ENCODE measurements around the gene CCDC91.

CCDC91 gene

DNA sequence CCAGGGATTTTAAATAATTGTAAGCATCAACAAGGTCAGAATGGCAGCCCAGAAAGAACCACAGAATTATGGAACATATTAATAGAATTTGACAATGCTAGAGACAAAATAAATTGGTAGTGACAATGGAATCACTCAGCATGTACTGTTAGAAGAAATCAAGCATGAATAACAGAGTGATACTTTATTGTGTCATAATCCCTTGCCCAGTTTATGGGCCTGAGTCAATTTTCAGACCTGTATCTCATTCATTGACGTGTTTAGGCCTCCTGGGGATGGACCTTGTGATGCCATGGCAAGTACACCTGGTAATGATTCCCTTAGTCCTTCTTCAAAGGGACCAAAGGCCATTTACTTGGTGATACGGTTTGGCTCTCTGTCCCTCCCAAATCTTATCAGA, 12.8 kb upstream of the CCDC91 start:
- no peaks in the 10 kb centered on the region for H3K9me3 ChIP-seq (ENCODE audit: insufficient read depth, low read length)
- H3K27me3 ChIP-seq (ENCODE audit: low read length) = no peaks in the 10 kb centered on the region
- TF ChIP-seq CTCF (IDR thresholded peaks at IDR 0.05; ENCODE audit: insufficient read depth, low read length, poor library complexity, severe bottlenecking) (no peak), EZH2phosphoT487 (conservative IDR thresholded peaks at IDR 0.05; ENCODE audit: low read length) (no peak)
- no peak overlapping the region for H3K27ac ChIP-seq (ENCODE audit: low read depth, low read length)
- no peak overlapping the region for H3K9ac ChIP-seq (ENCODE audit: low read length)
- no peaks in the 10 kb centered on the region for H4K20me1 ChIP-seq (ENCODE audit: low read depth, low read length)
- no peaks in the 10 kb centered on the region for H3K9me2 ChIP-seq (replicated peaks; ENCODE audit: insufficient read depth, low read length)
- no peak overlapping the region for H3K4me3 ChIP-seq (ENCODE audit: insufficient read depth, low read length, poor library complexity, severe bottlenecking)
- H3F3A ChIP-seq (ENCODE audit: insufficient read depth) = no peaks in the 10 kb centered on the region
- H3K79me2 ChIP-seq (ENCODE audit: insufficient read depth, low read length) = no peaks in the 10 kb centered on the region
- no peak overlapping the region for H3K4me2 ChIP-seq (ENCODE audit: low read depth, low read length, poor library complexity, severe bottlenecking)
- H3K36me3 ChIP-seq (ENCODE audit: low read length) = no peaks in the 10 kb centered on the region
- no peak overlapping the region for H2AFZ ChIP-seq (ENCODE audit: low read depth, low read length, severe bottlenecking)

- H3K4me3 ChIP-seq (ENCODE audit: insufficient read depth, low read length, poor library complexity, severe bottlenecking) = no peak overlapping the region
- no peaks in the 10 kb centered on the region for H3K9me2 ChIP-seq (replicated peaks; ENCODE audit: insufficient read depth, low read length)
- no peaks in the 10 kb centered on the region for H3F3A ChIP-seq (ENCODE audit: insufficient read depth)
- H3K4me2 ChIP-seq (ENCODE audit: low read depth, low read length, poor library complexity, severe bottlenecking) = no peak overlapping the region
- TF ChIP-seq CTCF (IDR thresholded peaks at IDR 0.05; ENCODE audit: insufficient read depth, low read length, poor library complexity, severe bottlenecking) (no peak), EZH2phosphoT487 (conservative IDR thresholded peaks at IDR 0.05; ENCODE audit: low read length) (no peak)
- no peaks in the 10 kb centered on the region for H3K36me3 ChIP-seq (ENCODE audit: low read length)
- H3K27ac ChIP-seq (ENCODE audit: low read depth, low read length) = no peak overlapping the region
- no peak overlapping the region for H2AFZ ChIP-seq (ENCODE audit: low read depth, low read length, severe bottlenecking)
- no peak overlapping the region for H3K9ac ChIP-seq (ENCODE audit: low read length)
- H4K20me1 ChIP-seq (ENCODE audit: low read depth, low read length) = no peaks in the 10 kb centered on the region
- no peaks in the 10 kb centered on the region for H3K27me3 ChIP-seq (ENCODE audit: low read length)
- no peaks in the 10 kb centered on the region for H3K9me3 ChIP-seq (ENCODE audit: insufficient read depth, low read length)
- H3K79me2 ChIP-seq (ENCODE audit: insufficient read depth, low read length) = no peaks in the 10 kb centered on the region
Observed at GRCh38 chr12:28177905-28178304, 12.4 kb upstream of the CCDC91 start.

- no peak overlapping the region for H3K4me3 ChIP-seq (ENCODE audit: insufficient read depth, low read length, poor library complexity, severe bottlenecking)
- H3K9me2 ChIP-seq (replicated peaks; ENCODE audit: insufficient read depth, low read length) = no peaks in the 10 kb centered on the region
- H3K27ac ChIP-seq (ENCODE audit: low read depth, low read length) = no peak overlapping the region
- H2AFZ ChIP-seq (ENCODE audit: low read depth, low read length, severe bottlenecking) = no peak overlapping the region
- no peaks in the 10 kb centered on the region for H3K27me3 ChIP-seq (ENCODE audit: low read length)
- no peaks in the 10 kb centered on the region for H3F3A ChIP-seq (ENCODE audit: insufficient read depth)
- no peak overlapping the region for H3K4me2 ChIP-seq (ENCODE audit: low read depth, low read length, poor library complexity, severe bottlenecking)
- H3K79me2 ChIP-seq (ENCODE audit: insufficient read depth, low read length) = no peaks in the 10 kb centered on the region
- no peak for TF ChIP-seq CTCF (IDR thresholded peaks at IDR 0.05; ENCODE audit: insufficient read depth, low read length, poor library complexity, severe bottlenecking)
- TF ChIP-seq EZH2phosphoT487 (conservative IDR thresholded peaks at IDR 0.05; ENCODE audit: low read length) = no peak
- no peak overlapping the region for H3K9ac ChIP-seq (ENCODE audit: low read length)
- no peaks in the 10 kb centered on the region for H3K9me3 ChIP-seq (ENCODE audit: insufficient read depth, low read length)
- no peaks in the 10 kb centered on the region for H3K36me3 ChIP-seq (ENCODE audit: low read length)
- no peaks in the 10 kb centered on the region for H4K20me1 ChIP-seq (ENCODE audit: low read depth, low read length)
Observed at GRCh38 chr12:28178775-28179174, 11.5 kb upstream of the CCDC91 start.

DNA sequence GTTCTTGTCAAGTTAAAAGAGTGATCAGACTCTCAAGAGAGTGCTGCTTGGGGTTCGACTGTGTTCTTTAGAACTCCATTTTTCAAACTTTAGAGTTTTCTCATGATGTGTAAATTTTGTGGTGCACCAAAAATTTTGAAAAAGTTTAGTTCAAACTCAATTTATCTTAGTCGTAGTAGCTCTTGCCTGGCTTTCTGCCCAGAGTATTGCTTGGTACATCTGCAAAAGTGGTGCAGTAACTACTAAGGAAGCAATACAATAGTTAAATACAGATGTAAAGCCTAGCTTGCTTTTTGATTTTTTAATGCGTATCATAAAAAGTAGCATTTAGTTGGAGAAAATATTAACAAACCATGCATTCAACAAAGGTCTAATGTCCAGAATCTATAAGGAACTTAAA, 9.5 kb upstream of the CCDC91 start:
- Histone ChIP-seq H3F3A (ENCODE audit: insufficient read depth) (no peaks in the 10 kb centered on the region), H3K9me2 (replicated peaks; ENCODE audit: insufficient read depth, low read length) (no peaks in the 10 kb centered on the region), H3K79me2 (ENCODE audit: insufficient read depth, low read length) (no peaks in the 10 kb centered on the region), H3K4me3 (ENCODE audit: insufficient read depth, low read length, poor library complexity, severe bottlenecking) (no peak overlapping the region), H3K36me3 (ENCODE audit: low read length) (no peaks in the 10 kb centered on the region), H3K9me3 (ENCODE audit: insufficient read depth, low read length) (no peaks in the 10 kb centered on the region), H4K20me1 (ENCODE audit: low read depth, low read length) (no peaks in the 10 kb centered on the region), H3K9ac (ENCODE audit: low read length) (no peak overlapping the region), H3K27ac (ENCODE audit: low read depth, low read length) (no peak overlapping the region), H3K27me3 (ENCODE audit: low read length) (no peaks in the 10 kb centered on the region), H3K4me2 (ENCODE audit: low read depth, low read length, poor library complexity, severe bottlenecking) (no peak overlapping the region), H2AFZ (ENCODE audit: low read depth, low read length, severe bottlenecking) (no peak overlapping the region)
- TF ChIP-seq EZH2phosphoT487 (conservative IDR thresholded peaks at IDR 0.05; ENCODE audit: low read length) (no peak), CTCF (IDR thresholded peaks at IDR 0.05; ENCODE audit: insufficient read depth, low read length, poor library complexity, severe bottlenecking) (no peak)

All from SU-DHL-6 (cell line).